NCI-H345 treated with DMSO at 0.1 percent for 48 hours (cell line): ENCODE measurements around the gene IL1RAPL1.

Experiments used
- DNase-seq: peaks from one replicate; lab custom pipeline; 2025; ENCODE audit not compliant: unreplicated experiment; lab: John Stamatoyannopoulos, UW

The IL1RAPL1 gene

GRCh38 chrX:29491659-29492058, 904.4 kb downstream of the IL1RAPL1 start:
- no peak for DNase-seq

DNA sequence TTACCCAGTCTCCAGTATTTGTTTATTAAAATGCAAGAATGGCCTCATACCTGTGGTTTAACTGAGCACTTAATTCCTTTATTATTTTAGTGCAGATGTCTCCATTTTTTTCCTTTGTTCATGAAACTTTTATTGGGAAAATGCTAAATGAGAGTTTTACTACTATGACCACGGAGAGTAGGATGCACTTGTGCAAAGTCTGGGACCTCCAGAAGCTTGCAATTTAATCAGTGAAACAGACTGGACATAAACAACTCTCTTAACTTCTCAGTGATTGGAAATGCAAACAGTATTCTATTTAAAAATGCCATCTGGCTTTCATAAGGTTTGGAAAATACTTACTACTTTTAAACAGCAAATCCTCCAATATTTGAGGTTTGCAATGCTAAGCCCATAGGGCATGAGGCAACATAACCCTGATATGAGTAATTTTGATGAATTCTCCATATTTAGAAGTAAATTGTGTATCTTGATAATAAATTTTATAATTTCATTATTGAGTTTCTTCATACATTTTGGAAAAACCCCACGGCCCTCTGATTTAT, 909.5 kb downstream of the IL1RAPL1 start:
- DNase-seq, result no peak

DNA sequence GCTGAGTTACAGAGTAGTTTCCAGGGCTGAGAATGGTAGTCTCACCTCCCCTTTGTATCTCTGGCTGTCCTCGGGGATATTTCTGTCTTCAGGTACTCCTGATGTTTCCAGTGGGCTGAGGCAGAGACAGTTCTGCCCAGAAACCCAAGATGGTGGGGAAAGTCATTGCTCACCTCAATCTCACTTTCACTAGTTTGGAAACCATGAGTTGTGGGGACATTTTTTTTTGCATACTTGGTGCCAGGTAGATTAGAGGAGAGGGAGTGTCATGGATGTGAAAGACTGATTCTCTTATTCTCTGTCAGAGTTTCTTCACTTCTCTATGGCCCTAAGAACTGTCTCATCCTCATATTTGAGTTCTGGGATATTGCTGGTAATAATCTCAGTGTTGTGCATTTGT, 919.5 kb downstream of the IL1RAPL1 start:
- DNase-seq, result no peak

DNA sequence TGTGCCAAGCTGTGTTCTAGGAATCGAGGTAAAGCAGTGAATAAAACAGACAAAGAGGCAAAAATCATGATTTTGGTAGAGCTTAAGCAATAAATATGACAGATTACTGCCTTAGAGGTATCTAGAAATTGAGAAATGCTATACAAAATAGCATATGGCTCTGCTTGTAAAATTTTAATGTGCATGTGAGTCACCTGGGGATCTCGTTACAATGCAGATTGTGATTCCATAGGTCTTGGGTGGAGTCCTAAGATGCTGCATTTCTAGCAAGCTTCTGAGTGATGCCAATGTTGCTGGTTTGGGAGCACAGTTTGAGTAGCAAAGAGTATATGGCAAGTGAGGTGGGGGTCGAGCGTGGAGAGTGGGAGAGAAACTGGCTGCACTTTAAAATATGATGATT, 930.9 kb downstream of the IL1RAPL1 start:
- DNase-seq, result no peak

DNA sequence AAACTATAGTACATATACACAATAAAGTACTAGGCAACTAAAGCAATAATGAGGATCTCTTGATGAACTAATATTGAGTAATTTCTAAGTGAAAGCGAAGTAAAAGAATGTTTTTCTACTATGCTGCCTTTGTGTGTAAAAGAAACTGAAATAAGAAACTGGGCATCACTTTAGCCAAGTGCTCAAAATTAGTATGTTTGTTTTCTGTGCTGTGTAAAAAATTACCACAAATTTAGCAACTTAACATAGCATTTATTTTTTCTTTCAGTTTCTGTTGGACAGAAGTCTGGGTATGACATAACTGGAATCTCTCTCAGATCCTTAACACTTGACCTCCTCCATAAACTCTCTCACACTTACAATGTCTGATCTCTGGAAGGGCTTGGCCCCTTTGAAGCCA, 941.0 kb downstream of the IL1RAPL1 start:
- DNase-seq, result no peak

DNA sequence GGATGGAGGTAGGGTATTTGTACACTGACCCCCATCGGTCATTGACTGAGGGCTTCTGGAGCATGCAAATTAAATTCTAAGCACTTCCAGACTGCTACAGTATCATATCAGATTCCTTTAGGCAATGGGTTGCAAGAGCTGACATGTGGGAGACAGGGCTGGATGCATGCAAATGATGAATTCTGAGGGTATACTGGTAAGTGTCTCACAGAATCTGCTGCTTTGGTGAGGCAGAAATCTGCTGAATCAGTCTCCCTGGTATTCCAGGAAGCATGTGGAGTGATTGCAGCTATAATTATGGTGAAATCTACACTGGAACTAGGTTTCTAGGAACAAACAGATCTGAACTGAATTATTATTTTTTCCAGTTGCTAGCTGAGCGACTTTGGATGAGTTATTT, 943.3 kb downstream of the IL1RAPL1 start:
- no peak for DNase-seq

GRCh38 chrX:29531336-29531735, 944.1 kb downstream of the IL1RAPL1 start:
- no peak for DNase-seq

DNA sequence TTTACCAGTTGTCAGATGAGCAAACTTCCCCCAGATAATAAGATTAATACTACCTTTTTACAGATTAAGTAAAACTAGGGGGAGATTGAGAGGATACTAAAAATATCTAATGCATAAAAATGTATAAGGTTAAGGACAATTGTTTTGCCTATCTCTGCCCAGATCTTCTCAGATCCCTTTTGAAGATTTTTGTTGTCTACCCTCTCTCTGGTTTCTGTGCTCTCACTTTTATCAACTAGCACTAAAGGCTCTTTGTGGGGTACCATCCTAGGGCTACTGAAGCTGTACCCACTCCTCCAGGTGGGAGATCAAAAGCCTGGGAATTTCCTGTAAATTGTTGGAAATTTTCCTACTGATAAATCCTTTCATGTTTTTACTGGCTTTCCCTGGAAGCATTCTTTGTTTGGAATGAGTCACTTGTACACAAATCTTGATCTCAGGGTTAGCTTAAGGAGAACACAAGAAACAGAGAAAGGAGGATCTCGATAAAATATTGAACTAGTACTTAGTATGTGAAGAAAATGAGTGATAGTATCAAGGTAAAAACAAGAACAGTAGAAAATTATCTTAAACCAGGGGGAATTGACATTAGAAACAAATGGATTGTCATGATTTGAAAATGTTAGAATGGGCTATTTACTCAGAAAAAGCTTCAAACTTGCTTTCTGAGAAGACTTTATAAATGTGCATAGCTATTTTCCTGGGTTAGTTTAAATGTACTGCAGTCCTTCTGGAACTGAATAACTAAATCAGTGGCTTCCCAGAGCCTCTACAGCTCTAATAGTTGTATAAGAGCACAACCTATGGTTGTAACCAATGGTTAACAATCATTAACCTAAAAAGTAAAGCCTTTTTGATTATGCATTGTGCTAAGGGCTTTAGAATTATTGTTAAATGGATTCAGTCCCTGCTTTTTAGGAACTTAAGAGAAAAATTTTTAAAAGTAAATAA, 948.2 kb downstream of the IL1RAPL1 start:
- DNase-seq, result no peak

GRCh38 chrX:29541038-29541437, 953.8 kb downstream of the IL1RAPL1 start:
- DNase-seq, result no peak

DNA sequence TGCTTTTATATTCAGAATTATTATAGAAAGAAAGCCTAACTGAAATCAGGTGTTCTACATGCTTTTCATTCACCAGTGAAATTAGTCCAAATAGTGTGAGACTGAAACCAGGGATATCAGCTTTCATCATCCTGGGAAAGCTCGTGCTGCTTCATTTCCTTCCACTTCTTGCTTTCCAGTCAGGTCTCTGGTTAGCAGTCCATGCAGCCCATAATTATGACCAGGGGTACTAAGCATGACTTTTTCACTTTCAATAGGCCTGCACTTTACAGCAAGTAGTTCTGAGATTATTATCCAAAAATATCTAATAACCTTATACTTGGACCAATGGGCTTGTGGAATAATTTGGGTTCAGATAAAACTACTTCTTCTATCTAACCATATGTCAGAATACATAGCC, 954.9 kb downstream of the IL1RAPL1 start:
- no peak for DNase-seq

DNA sequence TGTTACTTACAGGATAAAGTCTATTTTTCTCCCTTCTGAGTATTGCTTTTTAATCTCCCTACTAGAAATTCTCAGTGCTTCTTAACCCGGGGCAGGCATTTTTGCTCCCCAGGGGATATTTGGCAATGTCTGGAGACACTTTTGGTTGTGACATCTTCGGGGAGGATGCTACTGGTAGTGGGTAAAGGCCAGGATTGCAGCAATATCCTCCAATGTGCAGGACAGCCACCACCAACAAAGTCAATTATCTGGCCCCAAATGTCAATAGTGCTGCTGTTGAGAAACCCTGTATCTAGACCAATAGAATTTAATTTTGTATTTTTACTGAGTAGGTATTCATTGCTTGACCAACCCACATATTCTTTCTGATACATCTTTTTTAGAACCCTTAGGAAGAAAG, 958.6 kb downstream of the IL1RAPL1 start:
- DNase-seq, result no peak

DNA sequence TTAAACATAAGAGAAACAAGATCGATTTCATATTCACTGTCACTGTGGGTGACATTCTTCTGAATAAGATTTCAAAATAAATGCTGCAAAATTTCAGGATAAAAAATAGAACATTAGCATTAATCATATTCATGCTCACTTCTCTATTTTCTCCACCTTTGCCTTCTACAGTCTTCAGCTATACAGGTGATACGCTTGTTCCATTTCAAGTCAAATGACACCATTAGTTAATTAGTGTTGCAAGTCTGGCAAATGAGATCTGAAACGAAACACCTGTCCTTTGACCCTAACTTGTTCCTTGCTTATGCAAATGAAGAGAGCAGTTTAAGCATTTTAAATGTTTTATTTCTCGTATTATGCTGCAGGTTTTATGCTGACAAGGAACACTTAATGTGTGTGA, 960.6 kb downstream of the IL1RAPL1 start:
- no peak for DNase-seq

- no peak for DNase-seq
These were observed 966.3 kb downstream of the IL1RAPL1 start for GRCh38 chrX:29553542-29553941.

DNA sequence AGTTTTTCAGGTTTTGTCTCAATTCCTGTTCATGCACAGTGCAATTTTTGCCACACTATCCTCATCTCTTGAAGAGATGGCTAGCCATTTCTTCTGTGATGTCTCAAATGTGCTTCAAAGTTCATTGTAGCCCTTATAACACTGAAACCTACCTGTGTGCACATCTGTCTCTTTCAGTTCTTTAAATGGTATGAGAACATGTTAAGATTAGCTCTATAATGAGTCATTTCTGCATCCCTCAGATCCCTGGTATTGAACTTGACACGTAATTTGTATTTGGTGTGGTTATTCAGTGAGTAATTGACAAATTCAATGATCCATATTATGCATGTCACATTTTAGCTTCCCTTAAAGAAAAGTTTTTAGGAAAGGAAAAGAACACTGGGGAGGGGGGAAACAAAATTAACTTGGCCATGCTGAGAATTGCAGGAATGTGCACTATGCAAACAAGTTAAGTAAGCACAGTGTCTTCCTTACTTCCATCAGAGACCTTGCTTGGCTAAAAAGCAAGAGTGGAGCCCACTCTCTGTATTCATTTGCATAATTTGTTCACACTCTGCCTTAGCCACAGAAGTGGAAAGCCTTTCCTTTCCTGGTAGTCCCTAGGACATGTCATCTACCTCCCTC, 968.3 kb downstream of the IL1RAPL1 start:
- no peak for DNase-seq

GRCh38 chrX:29560065-29560464, 972.8 kb downstream of the IL1RAPL1 start:
- DNase-seq, result no peak

DNA sequence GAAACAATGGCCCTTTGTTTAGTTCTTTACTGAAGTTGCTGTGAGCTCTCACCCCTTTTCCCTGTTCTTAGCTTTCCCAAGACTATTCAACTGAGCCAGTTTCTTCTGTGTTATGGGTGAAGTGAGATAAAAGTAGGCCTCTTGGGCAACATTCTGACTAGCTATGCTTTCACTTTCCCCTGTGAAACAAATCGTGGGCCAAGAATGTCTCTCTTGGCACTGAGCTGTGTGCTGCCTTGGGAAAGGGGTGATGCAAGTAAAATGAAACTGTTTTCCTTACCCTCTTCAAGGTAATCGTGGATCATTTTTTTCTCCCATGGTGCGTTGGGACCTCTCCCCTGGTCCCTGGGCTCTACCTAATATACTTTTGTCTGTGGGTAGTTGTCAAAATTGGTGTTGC, 974.2 kb downstream of the IL1RAPL1 start:
- no peak for DNase-seq

DNA sequence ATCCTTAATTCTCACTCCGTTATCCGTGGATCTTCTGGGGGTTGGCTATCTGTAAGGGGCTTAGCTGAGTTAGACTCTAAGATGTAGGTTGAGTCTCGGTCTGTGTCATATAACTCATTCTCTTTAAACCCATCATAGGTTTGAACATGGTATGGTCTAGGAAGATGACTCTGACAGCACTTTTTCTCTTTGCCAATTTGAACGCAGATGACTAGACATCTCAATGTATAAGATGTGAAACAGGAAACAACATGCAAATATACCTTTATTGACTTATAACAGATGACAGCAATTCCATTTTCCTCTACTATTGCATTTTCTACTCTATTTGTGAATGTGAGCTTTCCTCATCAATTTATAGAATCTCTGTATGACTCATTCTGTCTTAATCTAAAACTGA, 993.3 kb downstream of the IL1RAPL1 start:
- DNase-seq, result no peak

DNA sequence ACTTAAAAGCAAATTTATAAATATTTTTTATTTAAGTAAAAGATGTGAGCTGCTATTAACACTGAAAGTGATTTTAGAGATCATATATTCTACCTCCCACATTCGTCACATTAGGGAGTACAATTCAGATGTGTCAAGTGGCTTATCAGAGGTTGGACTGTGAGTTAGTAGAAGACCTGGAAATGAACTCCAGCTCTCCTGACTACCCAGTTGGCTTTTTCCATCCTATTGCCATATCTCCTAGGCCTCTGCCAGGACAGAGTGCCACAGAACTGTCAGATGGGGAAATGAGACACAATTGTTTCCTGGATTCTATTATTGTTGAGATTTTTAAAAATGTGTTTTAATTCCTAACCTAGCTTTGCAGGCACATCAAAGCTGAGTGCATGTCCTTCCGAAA, 994.0 kb downstream of the IL1RAPL1 start:
- DNase-seq, result no peak

- no peak for DNase-seq
These were observed 999.9 kb downstream of the IL1RAPL1 start for GRCh38 chrX:29587107-29587506.

- no peak for DNase-seq
These were observed 1003.7 kb downstream of the IL1RAPL1 start for GRCh38 chrX:29590921-29591320.

- no peak for DNase-seq
These were observed 1017.1 kb downstream of the IL1RAPL1 start for GRCh38 chrX:29604381-29604780.

GRCh38 chrX:29617276-29617675, 1030.0 kb downstream of the IL1RAPL1 start:
- DNase-seq, result no peak
